ENCODE results near the gene TBX19. TPM values are rescaled to one million over a fixed set of nuclear protein-coding genes. Genes with fewer than 3 reads are reported as not detected.
A peak's percentile ranks its signal among the peaks of the same experiment; 100 is the strongest.

TBX19 gene
- total and polyA plus RNA-seq, 10 of the 15 experiments (the other 5 are each of a cell fraction or from before 2014, with no cell fraction given) = 0.13 to 6.9 (median 1.2) TPM

- Histone ChIP-seq H3K27ac (ENCODE audit: control insufficient read depth, insufficient read depth) (no peak overlapping the region), H3K4me1 (ENCODE audit: control insufficient read depth, insufficient read depth, low read length) (no peaks in the 10 kb centered on the region), H3K27me3 (replicated peaks in 1 of 2; ENCODE audit: control insufficient read depth in 2 of 2, insufficient read depth in 2 of 2, low read length in 1 of 2) (no peaks in the 10 kb centered on the region), H2AFZ (ENCODE audit: control insufficient read depth, low read depth, low read length) (no peak overlapping the region), H3K9me3 (replicated peaks; ENCODE audit: control insufficient read depth, insufficient read depth, low read length) (no peaks in the 10 kb centered on the region), H4K20me1 (ENCODE audit: control insufficient read depth, insufficient read depth) (no peaks in the 10 kb centered on the region), H3K36me3 (ENCODE audit: control insufficient read depth in 2 of 2, insufficient read depth in 2 of 2, low read length in 1 of 2) (no peaks in the 10 kb centered on the region), H3K4me3 (no peak overlapping the region), H3K79me2 (ENCODE audit: control insufficient read depth, insufficient read depth, low read length) (no peaks in the 10 kb centered on the region), H3K9ac (ENCODE audit: control insufficient read depth, insufficient read depth, low read length) (no peak overlapping the region), H3K4me2 (ENCODE audit: control insufficient read depth, insufficient read depth) (no peak overlapping the region)
- 96% methylated on average over 5 of the region's 5 CpGs for WGBS (ENCODE audit: insufficient coverage, insufficient replicate concordance, low lambda C conversion rate, missing lambda C conversion rate)
- ChIA-PET POLR2A (no interaction called here), SMC1A (ENCODE audit: uncharacterized antibody, unreplicated experiment) (interaction anchor here (0.9 to 1.4 kb wide), 3 partner anchors 9 to 70 kb away, joined by 3 read pairs; no protein-coding TSS in a partner anchor), CTCF (interaction anchor here (0.7 to 1.2 kb wide), 3 partner anchors 17 to 1035 kb away, joined by 3 to 6 read pairs (median 3); no protein-coding TSS in a partner anchor), RAD21 (ENCODE audit: unreplicated experiment) (no interaction called here)
- intact Hi-C loops (cut with micrococcal nuclease; ENCODE audit: unreplicated experiment) (no loop called here), in situ Hi-C loops (cut with MboI) (no loop called here)
- ATAC-seq = no peak
- BruUV-seq (replicated peaks) = no TSS peak
- no peak for DNase-seq (ENCODE audit: low read depth, low spot score)
- FAIRE-seq = no peak
- no peak for TF ChIP-seq CHD2 (IDR thresholded peaks at IDR 0.05; ENCODE audit: borderline replicate concordance, low read depth, low read length)
Measured at GRCh38 chr1:168304865-168305264, 24.2 kb downstream of the TBX19 start.

GRCh38 chr1:168312718-168313604, 32.3 kb downstream of the TBX19 start:
- RAD21 ChIA-PET (ENCODE audit: unreplicated experiment) = interaction anchor here (0.9 kb wide), 1 partner anchor 33 kb away, joined by 3 read pairs; no protein-coding TSS in a partner anchor
- Histone ChIP-seq H3K4me3 (no peak overlapping the region), H3K9ac (ENCODE audit: control insufficient read depth, insufficient read depth, low read length) (no peak overlapping the region), H4K20me1 (ENCODE audit: control insufficient read depth, insufficient read depth) (no peaks in the 10 kb centered on the region), H3K79me2 (ENCODE audit: control insufficient read depth, insufficient read depth, low read length) (no peaks in the 10 kb centered on the region), H3K27me3 (replicated peaks in 1 of 2; ENCODE audit: control insufficient read depth in 2 of 2, insufficient read depth in 2 of 2, low read length in 1 of 2) (no peaks in the 10 kb centered on the region), H3K27ac (ENCODE audit: control insufficient read depth, insufficient read depth) (no peak overlapping the region), H3K9me3 (replicated peaks; ENCODE audit: control insufficient read depth, insufficient read depth, low read length) (no peaks in the 10 kb centered on the region), H2AFZ (ENCODE audit: control insufficient read depth, low read depth, low read length) (no peak overlapping the region), H3K4me2 (ENCODE audit: control insufficient read depth, insufficient read depth) (no peak overlapping the region), H3K4me1 (ENCODE audit: control insufficient read depth, insufficient read depth, low read length) (peaks cover 8% of the 10 kb centered on the region; the same call in 1 of the 2 replicates), H3K36me3 (ENCODE audit: control insufficient read depth in 2 of 2, insufficient read depth in 2 of 2, low read length in 1 of 2) (no peaks in the 10 kb centered on the region)
- intact Hi-C loops (cut with micrococcal nuclease; ENCODE audit: unreplicated experiment) (no loop called here), in situ Hi-C loops (cut with MboI) (no loop called here)
- peak; percentile 77 for ATAC-seq
- DNase-seq (ENCODE audit: low read depth, low spot score) = no peak
- CTCF ChIA-PET = interaction anchor here (0.9 to 2.0 kb wide), 6 partner anchors 8 to 86 kb away, joined by 3 to 8 read pairs (median 4); no protein-coding TSS in a partner anchor
- 80% methylated on average over 12 of the region's 12 CpGs for WGBS (ENCODE audit: insufficient coverage, insufficient replicate concordance, low lambda C conversion rate, missing lambda C conversion rate)
- SMC1A ChIA-PET (ENCODE audit: uncharacterized antibody, unreplicated experiment) = interaction anchor here (0.8 to 1.4 kb wide), 5 partner anchors 9 to 78 kb away, joined by 3 to 7 read pairs (median 4); no protein-coding TSS in a partner anchor
- POLR2A ChIA-PET = interaction anchor here (1.2 kb wide), 1 partner anchor 9 kb away, joined by 3 read pairs; no protein-coding TSS in a partner anchor
- BruUV-seq (replicated peaks) = no TSS peak
- no peak for FAIRE-seq
- TF ChIP-seq ZZZ3 (IDR thresholded peaks at IDR 0.05; ENCODE audit: control insufficient read depth, insufficient read length, low read depth) (no peak), MTA2 (IDR thresholded peaks at IDR 0.05; ENCODE audit: low read depth) (0 out of 2 replicates have a peak, but pooled peaks have one; percentile 38), SMAD5 (IDR thresholded peaks at IDR 0.05; ENCODE audit: low read depth) (no peak), IKZF2 (IDR thresholded peaks at IDR 0.05) (peak; percentile 49 to 68; a peak in 2 of 4 replicates), RELB (IDR thresholded peaks at IDR 0.05; ENCODE audit: low read depth) (0 out of 2 replicates have a peak, but pooled peaks have one; percentile 32), IRF4 (IDR thresholded peaks at IDR 0.05; ENCODE audit: low read depth, low read length) (no peak), ATF7 (IDR thresholded peaks at IDR 0.05; ENCODE audit: low read depth) (no peak), HDGF (IDR thresholded peaks at IDR 0.05) (no peak), BCL11A (IDR thresholded peaks at IDR 0.05; ENCODE audit: low read depth, low read length) (no peak), E2F4 (IDR thresholded peaks at IDR 0.05; ENCODE audit: low read depth, low read length) (no peak), KLF5 (IDR thresholded peaks at IDR 0.05; ENCODE audit: partially characterized antibody) (no peak), POU2F2 (IDR thresholded peaks at IDR 0.05; ENCODE audit: borderline replicate concordance, low read depth, low read length) (no peak)
